Subcutaneous abdominal adipose tissue (tissue), 5 donors: ENCODE data around the gene PIK3CB.
"Not testable (repeated sequence)": the region's sequence is repeated elsewhere in the genome, so short reads cannot be mapped to it uniquely, and the experiment has no call there.

ENCODE experiments used
- H3K27ac ChIP-seq: one replicate; pipeline ENCODE4 v1.7.0; 2013; ENCODE audit warnings: low read depth, mild to moderate bottlenecking, inconsistent platforms, low read length, moderate library complexity
- H3K27me3 ChIP-seq, 5 donors: one replicate each; pipeline ENCODE4 v1.7.0; 2013; ENCODE audit warnings: low read length in 5 of 5, inconsistent platforms in 1 of 5; ENCODE audit not compliant: control insufficient read depth in 5 of 5, insufficient read depth in 4 of 5
- H3K36me3 ChIP-seq, 5 donors: one replicate each; pipeline ENCODE4 v1.7.0; 2013; ENCODE audit warnings: low read length in 5 of 5; ENCODE audit not compliant: control insufficient read depth in 5 of 5, insufficient read depth in 5 of 5
- H3K4me1 ChIP-seq, 5 donors: one replicate each; pipeline ENCODE4 v1.7.0; 2013; ENCODE audit warnings: low read length in 5 of 5, mild to moderate bottlenecking in 3 of 5, moderate library complexity in 1 of 5; ENCODE audit not compliant: control insufficient read depth in 5 of 5, insufficient read depth in 5 of 5
- H3K4me3 ChIP-seq, 5 donors: one replicate each; pipeline ENCODE4 v1.7.0; 2013; ENCODE audit warnings: low read length in 5 of 5, low read depth in 1 of 5
- H3K9ac ChIP-seq, 5 donors: one replicate each; pipeline ENCODE4 v1.7.0; 2013; ENCODE audit warnings: low read length in 5 of 5, mild to moderate bottlenecking in 4 of 5, moderate library complexity in 3 of 5
- H3K9me3 ChIP-seq, 5 donors: one replicate each; pipeline ENCODE4 v1.7.0; 2013; ENCODE audit warnings: low read length in 5 of 5; ENCODE audit not compliant: control insufficient read depth in 5 of 5
- donor health status: healthy.
- donor health status: healthy.
- donor health status: healthy.
- donor health status: healthy.
- donor health status: healthy.

PIK3CB gene

GRCh38 chr3:138768946-138769345 lies 65.8 kb downstream of the PIK3CB start:
- Histone ChIP-seq H3K27me3 (no peaks in the 10 kb centered on the region), H3K27ac (no peak overlapping the region), H3K4me1 (peaks cover 0 to 11% (median 3%) of the 10 kb centered on the region in 5 donors), H3K36me3 (peaks cover 0 to 5% (median 4%) of the 10 kb centered on the region in 5 donors), H3K4me3 (no peak overlapping the region), H3K9ac (no peak overlapping the region), H3K9me3 (peaks cover 0 to 8% (median 5%) of the 10 kb centered on the region in 5 donors)

- peaks cover 0 to 8% (median 5%) of the 10 kb centered on the region in 5 donors for H3K9me3 ChIP-seq
- peaks cover 0 to 11% (median 3%) of the 10 kb centered on the region in 5 donors for H3K4me1 ChIP-seq
- H3K4me3 ChIP-seq = peak overlapping the region in 1 of 5 donors; percentile 6
- H3K27me3 ChIP-seq = no peaks in the 10 kb centered on the region
- no peak overlapping the region for H3K27ac ChIP-seq
- peaks cover 0 to 5% (median 4%) of the 10 kb centered on the region in 5 donors for H3K36me3 ChIP-seq
- no peak overlapping the region for H3K9ac ChIP-seq
Observed at GRCh38 chr3:138768125-138768524, 66.6 kb downstream of the PIK3CB start.

DNA sequence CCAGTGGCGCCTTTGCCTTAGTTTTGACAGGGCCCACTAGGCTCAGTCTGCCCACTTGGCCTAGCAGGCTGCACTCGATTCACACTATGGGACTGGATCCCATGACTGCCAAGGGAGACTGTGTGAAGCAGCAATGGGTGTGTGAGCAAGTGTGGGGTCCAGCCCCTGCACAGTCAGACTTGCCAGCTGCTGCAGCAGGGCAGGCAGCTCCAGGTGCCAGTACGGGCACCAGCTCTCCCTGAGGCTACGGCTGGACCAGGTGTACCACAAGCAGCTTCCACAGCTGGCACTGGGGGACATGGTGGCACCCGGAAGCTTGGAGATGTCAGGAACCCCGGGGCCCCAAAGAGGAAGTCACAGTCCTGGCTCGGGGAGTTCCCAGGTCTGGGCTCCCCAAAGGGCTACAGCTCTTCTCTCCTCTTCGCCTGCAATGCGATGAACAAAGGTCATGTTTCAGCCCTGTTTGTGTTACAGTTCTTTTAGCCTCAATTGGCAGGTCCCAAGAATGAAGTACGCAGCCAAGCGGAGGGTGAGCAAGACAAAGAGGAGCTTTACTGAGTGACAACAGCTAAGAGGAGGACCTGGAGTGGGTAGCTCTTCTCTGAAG lies 67.1 kb downstream of the PIK3CB start:
- H3K4me1 ChIP-seq = peaks cover 0 to 11% (median 3%) of the 10 kb centered on the region in 5 donors
- H3K9ac ChIP-seq = no peak overlapping the region
- peaks cover 0 to 5% (median 4%) of the 10 kb centered on the region in 5 donors for H3K36me3 ChIP-seq
- H3K27me3 ChIP-seq = no peaks in the 10 kb centered on the region
- H3K27ac ChIP-seq = no peak overlapping the region
- H3K4me3 ChIP-seq = no peak overlapping the region
- peaks cover 0 to 8% (median 5%) of the 10 kb centered on the region in 5 donors for H3K9me3 ChIP-seq

DNA sequence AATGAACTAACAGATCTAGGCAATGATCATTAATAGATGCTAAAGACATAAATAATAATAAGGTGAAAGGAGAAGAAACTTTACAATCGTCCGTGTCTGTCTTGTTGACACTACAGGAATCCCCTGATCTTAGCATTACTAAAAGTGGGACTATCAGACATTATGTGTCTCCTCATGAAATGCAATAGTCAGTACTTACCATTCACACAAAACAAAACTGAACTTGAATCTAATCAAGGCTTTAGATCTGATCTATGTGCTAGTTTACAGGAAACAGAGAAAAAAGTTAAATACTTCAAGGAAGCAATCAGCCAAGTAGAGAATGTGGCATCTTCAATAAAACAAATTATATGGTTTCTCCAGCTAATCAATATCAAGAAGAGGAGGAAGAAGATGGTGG lies 73.7 kb downstream of the PIK3CB start:
- H3K9me3 ChIP-seq = no peaks in the 10 kb centered on the region
- no peak overlapping the region for H3K9ac ChIP-seq
- H3K4me1 ChIP-seq = no peaks in the 10 kb centered on the region
- H3K4me3 ChIP-seq = no peak overlapping the region
- H3K36me3 ChIP-seq = peaks cover 0 to 6% (median 0%) of the 10 kb centered on the region in 5 donors
- no peaks in the 10 kb centered on the region for H3K27me3 ChIP-seq
- H3K27ac ChIP-seq = no peak overlapping the region

DNA sequence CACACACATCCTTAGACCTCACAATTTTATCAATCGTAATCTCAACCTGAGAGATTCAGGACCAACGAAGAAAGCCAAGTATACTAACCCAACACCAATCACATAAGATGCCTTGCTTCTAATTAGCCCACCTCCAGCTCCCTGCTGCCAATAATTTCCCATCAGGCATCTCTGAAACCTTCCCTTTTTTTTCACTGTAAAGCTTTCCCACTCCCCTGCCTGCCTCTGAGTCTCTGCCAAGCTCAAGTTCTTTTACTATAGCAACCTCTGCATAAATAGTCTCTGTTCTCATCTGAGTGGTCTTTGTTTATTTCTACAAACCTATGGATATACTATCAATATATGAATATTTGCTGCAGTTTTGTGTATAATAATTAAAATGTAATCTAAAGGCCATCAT lies 86.5 kb downstream of the PIK3CB start:
- Histone ChIP-seq H3K27ac (no peak overlapping the region), H3K4me1 (no peaks in the 10 kb centered on the region), H3K9ac (no peak overlapping the region), H3K27me3 (no peaks in the 10 kb centered on the region), H3K4me3 (no peak overlapping the region), H3K9me3 (no peaks in the 10 kb centered on the region), H3K36me3 (peaks cover 0 to 3% (median 0%) of the 10 kb centered on the region in 5 donors)

DNA sequence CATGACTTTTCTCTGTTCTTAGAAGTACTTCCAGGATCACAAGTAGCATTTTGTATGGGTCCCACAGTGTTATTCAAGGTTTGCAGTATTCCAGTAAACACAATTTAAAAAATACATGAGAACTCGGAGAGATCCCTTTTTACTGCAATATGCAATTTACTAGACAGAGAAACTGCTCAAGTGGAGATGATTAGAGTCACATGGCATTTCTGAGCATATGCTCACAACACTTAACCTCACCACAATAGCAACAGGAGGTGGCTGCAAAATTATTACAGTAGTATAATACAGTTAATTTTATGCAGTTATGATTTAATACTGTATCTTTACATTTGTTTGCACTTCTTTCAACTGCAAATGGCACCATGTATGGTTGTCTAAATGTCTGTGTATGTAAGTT lies 87.5 kb downstream of the PIK3CB start:
- H3K4me1 ChIP-seq = no peaks in the 10 kb centered on the region
- H3K27me3 ChIP-seq = no peaks in the 10 kb centered on the region
- no peaks in the 10 kb centered on the region for H3K9me3 ChIP-seq
- peaks cover 0 to 4% (median 0%) of the 10 kb centered on the region in 5 donors for H3K36me3 ChIP-seq
- no peak overlapping the region for H3K27ac ChIP-seq
- no peak overlapping the region for H3K4me3 ChIP-seq
- H3K9ac ChIP-seq = no peak overlapping the region

- H3K4me1 ChIP-seq = no peaks in the 10 kb centered on the region
- H3K27ac ChIP-seq = no peak overlapping the region
- peaks cover 12 to 20% (median 17%) of the 10 kb centered on the region in 5 donors for H3K36me3 ChIP-seq
- no peak overlapping the region for H3K4me3 ChIP-seq
- no peaks in the 10 kb centered on the region for H3K27me3 ChIP-seq
- no peak overlapping the region for H3K9ac ChIP-seq
- no peaks in the 10 kb centered on the region for H3K9me3 ChIP-seq
Observed at GRCh38 chr3:138740072-138740471, 94.7 kb downstream of the PIK3CB start.

DNA sequence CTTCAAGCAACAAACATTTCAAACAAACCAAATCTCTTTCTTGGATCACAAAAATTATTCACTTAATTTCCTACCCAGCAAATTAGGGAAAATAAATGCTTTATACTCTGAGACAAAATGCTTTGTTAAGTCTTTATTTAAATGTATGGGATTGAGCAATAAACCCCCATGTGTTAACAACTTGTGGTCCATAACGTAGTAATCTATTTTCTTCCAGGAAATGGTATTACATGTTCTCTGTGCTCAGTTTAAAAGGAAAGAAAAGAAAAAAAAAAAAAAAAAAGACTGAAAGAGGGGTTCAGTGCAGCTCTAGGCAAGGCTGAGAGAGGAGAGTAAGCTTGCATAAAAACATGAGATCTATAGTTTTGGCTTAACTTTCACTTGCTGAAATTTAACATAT lies 102.3 kb downstream of the PIK3CB start:
- Histone ChIP-seq H3K9me3 (no peaks in the 10 kb centered on the region), H3K9ac (no peak overlapping the region), H3K27me3 (no peaks in the 10 kb centered on the region), H3K4me1 (no peaks in the 10 kb centered on the region), H3K36me3 (peaks cover 3 to 17% (median 7%) of the 10 kb centered on the region in 5 donors), H3K27ac (no peak overlapping the region), H3K4me3 (no peak overlapping the region)

DNA sequence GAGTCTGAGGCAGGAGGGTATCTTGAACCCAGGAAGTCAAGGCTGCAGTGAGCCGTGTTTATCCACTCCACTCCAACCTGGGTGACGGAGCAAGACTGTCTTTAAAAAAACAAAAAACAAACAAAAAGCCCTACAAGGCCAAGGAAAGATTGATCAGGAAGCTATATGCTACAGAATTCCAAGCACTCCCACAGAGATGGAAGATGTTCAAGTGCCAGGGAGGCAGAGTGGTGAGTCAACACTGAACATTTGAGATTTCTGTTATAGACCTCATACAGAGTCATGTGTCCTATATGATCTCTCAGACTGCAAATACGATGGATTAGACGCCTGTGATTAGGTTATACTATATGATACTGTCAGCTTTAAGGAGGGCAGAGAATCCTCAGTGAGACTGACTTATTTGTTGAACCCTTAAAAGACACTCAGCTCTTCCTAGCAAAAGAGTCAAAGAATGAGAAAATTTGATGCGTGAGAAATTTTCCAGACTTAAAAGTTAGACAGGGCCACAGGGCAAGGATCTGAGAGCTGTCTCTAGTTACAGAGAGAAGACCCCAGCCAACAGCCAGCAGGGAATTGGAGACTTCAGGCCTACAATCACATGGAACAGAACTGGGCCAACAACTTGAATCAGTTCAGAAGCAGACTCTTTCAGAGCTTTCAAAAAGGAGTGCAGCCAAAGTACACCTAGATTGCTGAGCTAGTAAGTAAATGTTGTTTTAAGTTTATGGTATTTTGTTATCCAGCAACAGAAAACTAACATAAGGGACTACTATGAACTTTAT lies 107.6 kb downstream of the PIK3CB start:
- no peak overlapping the region for H3K27ac ChIP-seq
- no peaks in the 10 kb centered on the region for H3K27me3 ChIP-seq
- peaks cover 0 to 4% (median 0%) of the 10 kb centered on the region in 5 donors for H3K36me3 ChIP-seq
- no peaks in the 10 kb centered on the region for H3K9me3 ChIP-seq
- no peaks in the 10 kb centered on the region for H3K4me1 ChIP-seq
- H3K9ac ChIP-seq = no peak overlapping the region
- H3K4me3 ChIP-seq = no peak overlapping the region

DNA sequence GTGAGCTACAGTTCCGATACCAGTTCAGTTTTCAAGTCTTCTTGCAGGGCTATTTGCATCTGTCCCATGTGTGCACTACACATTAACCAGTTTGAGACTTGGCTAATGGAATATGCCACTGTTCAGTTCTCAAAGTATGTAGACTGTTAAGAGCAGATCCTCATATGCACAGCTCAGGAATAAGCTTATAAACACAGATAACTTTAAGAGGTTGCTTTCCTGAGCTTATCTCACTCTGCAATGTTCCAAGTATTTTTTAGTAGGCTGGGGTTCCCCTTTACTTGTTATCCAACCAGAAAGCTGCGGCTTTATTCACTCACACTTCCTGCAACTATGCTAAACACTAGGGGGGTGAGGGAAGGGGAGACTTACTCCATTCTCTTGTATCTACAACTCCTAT lies 108.7 kb downstream of the PIK3CB start:
- not testable (repeated sequence) for H3K27ac ChIP-seq, H3K36me3 ChIP-seq, H3K9ac ChIP-seq, H3K27me3 ChIP-seq, H3K4me1 ChIP-seq, H3K4me3 ChIP-seq, H3K9me3 ChIP-seq
